GM18502 (cell line): ENCODE measurements around the gene IRX4.

ENCODE experiments used
- ATAC-seq: cut with Tn5 transposase; IDR thresholded peaks from one replicate; pipeline ENCODE4 v1.9.1; 2021; ENCODE audit warnings: mild to moderate bottlenecking; ENCODE audit not compliant: unreplicated experiment, poor library complexity

IRX4 gene

DNA sequence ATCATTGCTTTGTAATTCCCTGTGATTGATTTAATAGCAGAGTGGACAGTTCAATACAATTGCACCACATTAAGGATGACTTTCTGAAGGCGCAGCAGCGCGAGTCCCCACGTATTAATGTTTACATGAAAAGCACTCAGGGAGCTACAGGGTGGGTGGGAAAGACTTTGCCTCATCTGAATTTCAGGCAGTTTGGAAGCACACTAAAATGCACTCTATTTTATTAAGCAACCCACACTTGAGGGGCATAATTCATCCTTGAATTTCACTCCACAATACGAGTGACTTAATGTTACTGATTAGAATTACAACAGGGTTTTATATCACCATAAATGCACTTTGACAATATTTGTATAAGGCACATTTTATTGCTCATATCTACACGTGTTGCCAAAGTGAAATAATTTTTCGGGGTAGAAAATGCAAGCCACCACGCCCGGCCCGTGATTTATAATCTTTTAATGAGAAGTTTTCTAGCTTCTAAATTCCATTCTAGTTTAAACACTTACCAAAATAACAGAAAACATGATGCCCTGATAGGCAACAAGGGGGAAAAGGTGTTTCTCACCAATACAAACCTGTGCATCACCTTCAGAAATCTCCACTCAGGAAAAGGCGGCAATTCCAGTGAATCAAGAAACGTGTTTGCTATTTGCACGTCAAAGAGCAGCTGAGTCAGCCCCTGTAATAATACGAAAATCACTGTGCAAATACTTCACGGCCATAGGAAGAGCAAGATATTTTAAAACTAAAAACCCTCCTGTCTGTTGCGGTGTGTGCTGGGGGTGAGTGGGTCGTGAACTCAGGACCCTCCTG lies 40.5 kb downstream of the IRX4 start:
- no peak for ATAC-seq

DNA sequence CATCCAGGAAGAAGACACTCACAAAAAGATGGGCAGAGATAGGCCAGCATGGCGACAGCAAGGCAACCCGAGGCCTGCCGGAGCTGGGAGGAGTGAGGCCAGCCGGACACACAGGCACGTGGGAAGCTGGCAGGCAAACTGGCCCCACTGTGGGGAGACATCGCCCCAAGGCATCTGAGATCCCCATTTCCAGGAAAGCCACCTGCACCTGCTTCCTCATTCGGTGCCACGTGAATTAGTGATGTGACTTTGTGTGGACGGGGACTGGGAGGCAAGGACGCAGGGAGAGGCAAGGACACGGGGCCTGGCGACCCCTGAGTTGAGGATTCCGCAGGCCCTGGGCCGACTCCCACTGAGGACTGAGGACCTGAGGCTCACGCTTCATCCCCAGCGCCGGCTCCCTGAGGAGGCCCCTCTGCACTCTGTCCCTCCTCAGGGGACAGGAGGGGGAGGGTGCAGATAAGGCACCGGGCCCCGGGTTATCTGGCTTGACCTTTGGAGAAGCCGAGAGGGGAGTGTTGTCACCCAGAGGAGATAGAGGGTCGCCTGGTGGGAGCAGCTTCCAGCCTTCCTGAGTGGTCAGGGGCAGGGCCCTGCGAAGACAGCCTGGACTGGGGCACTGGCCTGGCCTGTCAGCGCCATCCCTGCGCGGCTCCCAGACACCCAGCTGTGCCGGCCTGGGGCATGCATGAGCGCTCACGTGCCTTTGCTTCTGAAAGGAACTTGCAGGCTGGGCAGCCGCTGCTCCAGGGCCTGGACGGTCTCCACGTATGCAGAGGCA lies 41.8 kb downstream of the IRX4 start:
- ATAC-seq: no peak

DNA sequence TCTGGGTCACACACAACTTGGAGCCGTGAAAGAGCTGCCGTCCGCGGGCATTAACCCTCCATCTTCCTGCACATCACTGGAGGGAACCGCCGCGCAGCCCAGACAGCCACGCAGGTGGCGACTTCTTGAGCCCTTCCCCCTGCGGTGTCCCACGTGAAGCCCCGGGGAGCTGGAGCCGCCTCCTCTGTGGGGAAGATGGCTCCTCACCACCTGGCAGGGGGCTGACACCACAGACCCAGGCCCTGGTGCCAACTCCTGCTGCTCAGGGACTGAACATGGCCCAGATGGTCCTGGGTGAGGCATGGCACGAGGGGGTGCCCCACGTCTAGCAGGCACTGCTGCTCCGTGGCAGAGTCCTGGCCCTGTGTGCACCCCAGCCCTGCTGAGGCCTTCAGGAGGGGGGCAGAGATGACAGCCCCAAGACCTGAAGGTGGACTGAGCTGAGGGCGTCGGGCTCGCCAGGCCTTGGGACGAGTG lies 42.6 kb downstream of the IRX4 start:
- no peak for ATAC-seq

DNA sequence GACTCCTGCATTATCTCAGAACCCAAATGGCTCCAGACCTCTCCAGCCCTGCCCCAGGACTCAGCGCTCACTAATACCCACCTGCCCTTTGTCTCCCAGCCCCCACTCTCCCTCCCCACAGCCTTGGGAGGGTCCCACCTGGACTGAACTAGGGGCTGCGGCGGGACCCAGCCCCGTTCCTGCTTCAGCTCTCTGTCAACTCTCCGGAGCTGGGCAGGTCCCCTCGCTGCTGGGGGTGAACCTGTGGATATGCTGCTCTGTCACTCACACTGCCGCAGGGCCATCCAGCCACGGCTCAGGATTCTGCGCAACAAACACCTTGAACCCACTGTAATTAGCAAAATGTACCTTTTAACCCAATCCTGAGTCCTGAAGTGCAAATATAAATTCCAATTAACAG lies 44.7 kb downstream of the IRX4 start:
- no peak for ATAC-seq

DNA sequence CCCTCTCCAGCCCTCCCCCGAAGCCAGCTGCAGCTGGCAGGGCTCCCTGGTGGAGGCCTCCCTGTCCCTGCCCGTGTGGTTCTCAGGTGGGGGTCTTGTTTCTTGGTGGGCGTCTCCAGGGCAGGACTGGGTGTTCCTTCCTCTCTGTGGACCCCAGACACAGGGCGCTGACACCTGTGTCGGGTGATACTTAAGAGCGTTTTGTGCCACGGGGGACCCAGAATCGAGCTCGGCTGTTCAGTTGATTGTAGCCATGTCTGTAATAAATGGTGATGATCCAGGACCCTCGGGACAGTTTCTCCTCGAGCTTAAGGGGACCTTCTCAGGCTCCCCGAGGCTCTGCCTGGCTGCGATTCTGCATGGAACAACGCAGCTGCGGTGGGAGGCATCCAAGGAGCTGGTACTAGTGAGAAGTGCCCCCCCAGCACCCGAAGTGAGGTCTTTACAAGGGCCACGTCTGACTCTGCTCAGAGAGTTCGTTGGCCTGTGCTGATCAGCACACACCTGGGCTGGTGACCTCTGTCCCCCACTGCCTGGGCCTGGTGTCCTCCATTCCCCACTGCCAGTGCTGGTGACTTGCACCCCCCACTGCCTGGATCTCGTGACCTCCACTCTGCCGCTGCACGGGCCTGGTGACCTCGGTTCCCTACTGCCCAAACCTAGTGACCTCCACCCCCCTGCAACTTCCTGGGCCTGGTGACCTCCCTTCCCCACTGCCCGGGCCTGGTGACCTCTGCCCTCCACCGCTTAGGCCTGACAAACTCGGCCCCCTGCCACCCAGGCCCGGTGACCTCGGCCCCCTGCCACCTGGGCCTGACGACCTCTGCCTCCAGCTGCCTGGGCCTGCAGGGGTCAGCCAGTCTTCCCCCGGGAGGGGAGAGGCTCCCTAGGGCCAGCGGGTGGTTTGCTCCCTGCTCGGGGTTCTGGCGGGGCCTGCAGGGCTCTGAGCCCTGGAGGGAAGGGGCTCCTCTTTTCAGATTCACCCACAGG lies 45.5 kb downstream of the IRX4 start:
- no peak for ATAC-seq

DNA sequence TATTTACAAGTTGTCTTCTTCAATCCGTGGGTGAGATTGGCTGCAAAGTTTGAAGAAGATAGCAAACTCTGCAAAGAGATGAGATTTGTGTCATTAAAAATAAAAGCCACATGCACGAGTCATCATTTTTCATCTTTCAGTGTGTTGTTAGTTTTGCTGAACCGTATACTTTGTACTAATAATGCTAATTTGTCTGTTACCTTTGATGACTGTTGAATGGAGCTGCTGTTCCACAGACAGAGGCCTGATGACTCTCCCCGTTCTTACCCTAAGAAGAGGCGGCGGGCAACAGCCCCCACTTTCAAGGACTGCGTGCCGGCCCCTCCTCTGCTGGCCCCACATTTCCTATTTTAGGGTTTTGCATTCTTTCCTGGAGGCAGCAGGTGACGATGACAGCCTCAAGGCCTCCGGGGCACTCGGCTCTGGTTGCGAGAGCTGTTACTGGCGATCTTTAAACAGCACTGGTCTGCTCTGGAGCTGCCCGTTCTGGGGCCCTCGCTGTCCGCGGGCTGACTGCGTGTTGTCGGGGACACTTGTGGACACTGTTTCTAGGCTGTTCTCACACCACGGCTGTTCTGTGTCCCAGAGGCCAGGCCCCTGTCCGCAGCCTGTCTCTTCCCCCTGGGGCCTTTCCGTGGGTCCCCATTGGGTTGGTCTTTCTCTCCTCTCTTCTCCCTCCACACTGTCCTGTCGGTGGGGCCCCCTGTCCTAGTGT lies 46.4 kb downstream of the IRX4 start:
- ATAC-seq: no peak

DNA sequence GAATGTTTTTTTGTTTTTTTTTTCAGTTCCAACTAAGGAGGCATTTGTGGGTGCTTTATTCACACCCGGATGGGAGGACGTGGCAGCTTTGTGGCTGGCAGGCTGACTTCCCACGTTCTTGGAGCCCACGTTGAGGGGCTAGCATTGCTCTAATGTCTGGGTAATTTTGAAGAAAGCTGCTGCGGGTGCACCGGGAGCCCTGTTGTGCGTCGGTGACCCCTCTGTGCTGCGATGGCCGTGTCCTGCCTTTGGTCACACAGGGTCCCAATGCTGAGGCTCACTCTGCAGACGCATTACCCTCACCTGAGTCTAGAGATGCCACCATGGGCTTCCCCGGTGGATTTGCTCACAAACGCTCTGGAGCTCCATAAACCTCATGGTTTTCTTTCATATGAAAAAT lies 47.3 kb downstream of the IRX4 start:
- no peak for ATAC-seq

DNA sequence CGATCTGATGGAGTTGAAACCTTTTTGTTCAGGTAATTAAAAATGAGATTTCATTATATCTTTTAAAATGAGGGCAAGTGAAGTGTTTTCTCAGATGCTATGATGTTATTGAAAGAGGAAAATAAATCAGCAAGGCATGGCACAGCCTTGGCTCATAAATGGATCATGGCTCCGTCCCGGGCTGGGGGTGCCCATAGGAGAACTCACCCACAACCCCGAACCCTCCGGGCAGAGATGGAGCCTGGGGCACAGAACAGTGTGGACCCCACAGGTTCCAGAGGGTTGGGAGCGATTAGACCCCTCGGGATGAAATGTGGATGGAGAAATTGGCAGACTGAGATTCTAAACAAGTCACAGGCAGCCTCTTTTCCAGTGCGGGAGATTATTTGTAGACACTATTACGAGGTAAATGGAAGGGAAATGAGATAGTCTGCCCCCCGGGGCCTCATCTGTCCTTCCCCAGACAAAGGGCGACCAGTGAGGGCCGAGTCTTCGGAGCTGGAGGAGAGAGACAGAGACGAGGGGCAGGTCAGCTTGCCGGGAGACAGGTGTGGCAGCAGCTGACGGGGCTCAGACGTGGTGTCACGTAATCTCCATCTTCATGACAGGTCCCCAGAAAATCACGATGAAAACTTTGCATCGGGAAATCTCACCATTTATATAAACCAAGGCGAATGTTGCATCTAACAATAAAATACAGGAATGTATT lies 47.9 kb downstream of the IRX4 start:
- no peak for ATAC-seq

DNA sequence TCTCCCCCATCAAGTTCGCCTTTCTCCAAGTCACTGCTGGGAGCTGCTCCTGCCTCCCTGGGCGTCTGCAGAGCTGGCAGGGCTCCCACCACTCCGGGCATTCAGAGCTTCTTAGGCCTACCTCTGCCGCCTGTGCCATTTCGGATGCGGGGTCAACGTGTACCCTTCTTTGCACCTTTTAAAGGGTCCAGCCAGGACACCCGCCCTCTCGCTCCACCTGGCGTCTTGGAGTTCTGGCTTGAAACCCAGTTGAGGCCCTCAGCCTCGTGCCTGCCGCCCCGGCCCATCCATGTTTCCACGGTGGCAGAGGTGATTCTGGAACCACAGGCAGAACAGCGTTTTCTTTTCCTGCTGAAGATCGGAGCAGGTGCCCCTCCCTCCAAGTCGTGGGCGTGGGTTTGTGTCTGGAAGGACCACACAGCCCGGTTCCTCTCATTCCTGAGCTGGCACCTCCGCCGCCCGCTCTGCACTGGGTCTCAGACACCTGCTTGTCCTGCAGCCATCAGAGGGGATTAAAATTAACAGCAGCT lies 48.6 kb downstream of the IRX4 start:
- no peak for ATAC-seq

DNA sequence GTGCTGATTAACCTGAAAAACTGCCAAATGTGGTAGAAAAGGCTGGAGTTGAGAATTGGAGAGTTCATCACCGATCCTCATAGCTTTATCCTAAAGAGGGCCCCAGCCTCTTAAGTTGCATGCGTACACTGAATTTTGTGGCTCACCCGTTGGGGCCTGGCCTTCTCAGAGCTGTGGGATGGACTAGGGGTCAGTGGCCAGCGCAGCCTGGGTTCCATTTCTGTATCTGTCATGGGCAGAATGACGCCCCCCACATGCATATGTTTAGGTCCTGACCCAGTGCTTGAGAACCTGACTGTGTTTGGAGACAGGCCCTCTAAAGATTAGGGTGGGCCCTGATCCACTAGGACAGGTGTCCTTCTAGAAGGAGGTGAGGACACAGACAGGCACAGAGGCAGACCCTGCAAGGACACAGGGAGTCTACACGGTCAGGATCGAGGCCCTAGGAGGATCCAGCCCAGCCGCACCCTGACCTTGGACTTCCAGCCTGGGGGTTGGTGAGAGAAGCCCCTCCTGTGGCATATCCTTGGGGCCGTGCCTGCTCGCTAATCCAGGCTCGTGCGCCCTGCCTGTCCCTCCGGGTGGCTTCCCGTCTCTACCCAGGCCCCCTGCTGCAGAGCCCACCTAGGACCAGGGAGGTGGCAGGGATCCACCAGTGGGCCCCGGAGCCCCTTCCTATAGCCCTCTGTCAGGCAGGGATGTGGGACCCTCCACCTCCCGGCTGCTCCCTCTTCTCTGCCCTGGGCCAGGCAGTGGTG lies 49.3 kb downstream of the IRX4 start:
- ATAC-seq: no peak

DNA sequence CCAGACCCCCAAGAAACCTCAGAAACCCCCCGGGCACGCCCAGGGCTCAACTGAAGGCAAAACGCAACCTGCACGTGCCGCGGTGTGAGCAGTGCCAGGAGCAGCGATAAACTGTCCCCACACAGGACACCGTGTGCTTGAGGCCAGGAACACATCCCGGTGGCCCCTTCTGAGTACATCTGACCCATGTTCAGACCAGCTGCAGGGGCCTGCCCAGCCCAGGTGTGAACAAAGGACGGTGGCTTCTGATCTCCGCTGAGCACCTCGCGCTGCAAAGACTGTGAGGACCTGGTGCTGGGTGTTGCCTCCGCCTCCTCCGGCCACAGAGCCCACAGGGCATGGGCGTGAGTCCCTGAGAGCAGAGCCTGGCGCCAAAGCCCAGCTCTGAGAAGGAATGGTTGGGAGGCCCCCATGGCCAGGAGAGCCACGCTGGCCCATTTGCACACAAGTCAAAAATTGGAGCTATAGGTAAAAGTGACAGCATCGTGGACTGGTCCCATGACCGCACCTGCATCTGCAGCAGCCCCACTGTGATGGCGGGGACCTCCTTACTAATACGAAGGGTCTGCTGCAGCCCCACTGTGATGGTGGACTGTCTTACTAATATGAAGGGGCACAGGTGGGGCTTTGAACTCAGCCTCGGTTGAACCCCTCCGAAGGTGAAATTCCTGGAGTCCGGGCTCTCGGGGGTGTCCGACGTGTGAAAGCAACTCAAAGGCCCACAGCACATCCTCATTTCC lies 50.0 kb downstream of the IRX4 start:
- no peak for ATAC-seq

DNA sequence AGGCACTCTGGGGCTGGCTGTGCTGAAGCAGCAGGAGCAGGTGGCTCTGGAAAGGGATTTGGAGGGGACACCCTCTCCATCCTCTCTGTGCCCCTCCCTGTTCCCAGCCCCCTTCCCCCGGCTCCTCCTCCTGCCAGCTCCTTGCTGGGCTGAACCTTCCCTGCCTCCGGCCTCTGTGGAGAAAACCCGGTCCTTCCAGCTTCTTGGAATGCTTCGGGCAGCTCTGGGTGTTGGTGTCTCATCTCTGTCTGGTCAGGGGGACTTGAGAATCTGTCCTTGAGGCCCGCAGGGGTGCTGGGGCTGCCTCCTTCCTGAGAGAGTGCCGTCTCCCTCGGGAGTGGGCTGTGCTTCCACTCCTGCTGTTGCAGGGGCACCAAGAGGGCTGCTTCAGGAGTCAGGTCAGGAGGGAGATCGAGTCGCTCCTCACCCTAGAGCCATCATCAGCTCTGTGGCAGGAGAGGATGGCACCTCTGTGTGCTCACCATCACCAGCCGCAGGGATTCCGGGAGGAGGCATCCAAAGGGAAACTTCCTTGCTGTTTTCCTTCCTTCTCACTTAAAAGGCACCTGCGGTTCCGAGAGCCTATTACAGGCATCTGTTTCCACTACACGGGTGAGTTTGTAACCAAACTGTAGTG lies 50.9 kb downstream of the IRX4 start:
- no peak for ATAC-seq

DNA sequence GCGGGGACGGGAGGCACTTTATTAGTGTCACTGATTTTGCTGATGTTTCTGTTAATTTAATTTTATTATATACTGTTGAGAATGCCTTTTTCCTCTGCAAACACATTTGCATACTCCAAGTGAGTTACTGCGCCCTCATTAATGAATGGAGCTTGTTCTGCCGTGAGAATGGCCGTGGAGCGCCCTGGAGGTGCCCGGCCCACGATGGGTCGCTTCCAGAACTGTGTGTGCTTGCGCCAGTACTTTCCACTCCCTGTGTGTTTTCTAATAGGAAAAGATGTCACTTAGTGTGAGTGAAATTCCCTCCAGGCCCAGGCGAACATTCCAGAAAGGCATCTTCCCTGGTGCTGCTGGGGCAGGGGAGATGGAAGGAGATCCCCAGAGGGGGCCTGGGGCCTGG lies 51.5 kb downstream of the IRX4 start:
- no peak for ATAC-seq

DNA sequence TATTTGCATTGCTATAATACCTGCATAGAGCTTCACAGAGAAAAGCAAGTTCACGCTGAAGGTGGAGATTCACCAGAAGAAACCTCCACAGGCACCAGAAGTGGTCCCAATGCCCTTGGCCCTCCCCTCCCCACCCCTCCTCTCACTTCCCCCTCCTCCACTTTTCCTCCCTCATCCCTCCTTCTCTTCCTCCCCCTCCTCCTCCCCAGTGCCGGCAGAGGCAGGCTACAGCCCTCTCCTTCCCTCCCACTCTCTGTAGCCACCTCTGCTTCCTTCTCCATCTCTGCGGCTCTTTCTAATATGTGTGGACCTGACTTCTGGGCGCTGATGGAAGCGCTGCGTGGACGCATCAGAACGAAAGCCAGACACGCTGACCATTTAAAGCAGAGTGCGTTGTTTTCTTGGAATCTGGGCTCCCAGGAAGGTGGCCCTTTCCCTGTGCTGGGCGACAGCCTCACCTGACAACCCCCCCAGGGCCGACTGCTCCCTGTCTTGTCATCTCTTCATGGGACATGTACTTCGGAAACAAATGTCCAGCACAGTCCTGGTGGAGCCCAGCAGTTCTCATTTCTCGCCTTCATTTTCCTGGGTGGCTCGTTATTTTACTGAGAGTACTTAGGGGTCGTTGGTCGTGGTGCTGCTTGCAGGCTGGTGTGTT lies 52.0 kb downstream of the IRX4 start:
- no peak for ATAC-seq

DNA sequence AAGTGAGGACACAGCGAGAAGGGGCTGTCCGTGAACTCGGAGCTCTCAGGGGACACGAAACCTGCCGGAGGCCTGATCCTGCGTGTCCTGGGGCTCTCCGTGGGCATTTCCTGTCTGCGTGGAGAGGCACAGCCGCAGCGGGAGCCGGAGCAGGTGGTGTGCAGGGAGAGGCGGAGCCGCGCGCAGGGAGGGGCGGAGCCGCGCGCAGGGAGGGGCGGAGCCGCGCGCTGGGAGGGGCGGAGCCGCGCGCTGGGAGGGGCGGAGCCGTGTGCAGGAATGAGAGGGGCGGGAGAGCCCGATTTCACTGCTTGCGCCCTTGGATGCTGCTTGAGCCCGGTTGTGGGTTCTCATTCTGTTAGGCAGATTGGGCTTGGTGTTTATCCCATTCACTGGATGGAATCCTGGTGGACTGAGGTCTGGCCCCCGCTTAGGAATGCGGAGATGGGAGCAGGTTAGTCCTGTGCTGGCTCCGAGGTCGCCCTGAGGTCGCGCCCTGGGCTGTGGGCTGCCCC lies 54.8 kb downstream of the IRX4 start:
- ATAC-seq: no peak
